ENCODE results near the gene ZNF568. TPM values are rescaled to one million over a fixed set of nuclear protein-coding genes. Genes with fewer than 3 reads are reported as not detected.

The ZNF568 gene
- total RNA-seq, 4 donors from 2014 or later: 14.2 to 25.8 (median 16.8) TPM

GRCh38 chr19:36898422-36898821, 17.7 kb upstream of the ZNF568 start:
- Histone ChIP-seq H3K27me3 (no peaks in the 10 kb centered on the region), H3K4me3 (replicated peaks in 1 of 3) (no peak overlapping the region), H3K4me1 (no peaks in the 10 kb centered on the region), H3K9me3 (no peaks in the 10 kb centered on the region), H3K27ac (no peak overlapping the region), H3K36me3 (peaks cover 52 to 76% of the 10 kb centered on the region in 2 donors)
- intact Hi-C loops (cut with DNase I): no loop called here
- TF ChIP-seq, protein P1, sequence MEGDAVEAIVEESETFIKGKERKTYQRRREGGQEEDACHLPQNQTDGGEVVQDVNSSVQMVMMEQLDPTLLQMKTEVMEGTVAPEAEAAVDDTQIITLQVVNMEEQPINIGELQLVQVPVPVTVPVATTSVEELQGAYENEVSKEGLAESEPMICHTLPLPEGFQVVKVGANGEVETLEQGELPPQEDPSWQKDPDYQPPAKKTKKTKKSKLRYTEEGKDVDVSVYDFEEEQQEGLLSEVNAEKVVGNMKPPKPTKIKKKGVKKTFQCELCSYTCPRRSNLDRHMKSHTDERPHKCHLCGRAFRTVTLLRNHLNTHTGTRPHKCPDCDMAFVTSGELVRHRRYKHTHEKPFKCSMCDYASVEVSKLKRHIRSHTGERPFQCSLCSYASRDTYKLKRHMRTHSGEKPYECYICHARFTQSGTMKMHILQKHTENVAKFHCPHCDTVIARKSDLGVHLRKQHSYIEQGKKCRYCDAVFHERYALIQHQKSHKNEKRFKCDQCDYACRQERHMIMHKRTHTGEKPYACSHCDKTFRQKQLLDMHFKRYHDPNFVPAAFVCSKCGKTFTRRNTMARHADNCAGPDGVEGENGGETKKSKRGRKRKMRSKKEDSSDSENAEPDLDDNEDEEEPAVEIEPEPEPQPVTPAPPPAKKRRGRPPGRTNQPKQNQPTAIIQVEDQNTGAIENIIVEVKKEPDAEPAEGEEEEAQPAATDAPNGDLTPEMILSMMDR (IDR thresholded peaks at IDR 0.05): no peak
- no peak for TF ChIP-seq POLR2A (IDR thresholded peaks at IDR 0.05)
- DNase-seq: no peak
- WGBS, 2 donors: 95 to 99% methylated on average over 4 of the region's 4 CpGs

DNA sequence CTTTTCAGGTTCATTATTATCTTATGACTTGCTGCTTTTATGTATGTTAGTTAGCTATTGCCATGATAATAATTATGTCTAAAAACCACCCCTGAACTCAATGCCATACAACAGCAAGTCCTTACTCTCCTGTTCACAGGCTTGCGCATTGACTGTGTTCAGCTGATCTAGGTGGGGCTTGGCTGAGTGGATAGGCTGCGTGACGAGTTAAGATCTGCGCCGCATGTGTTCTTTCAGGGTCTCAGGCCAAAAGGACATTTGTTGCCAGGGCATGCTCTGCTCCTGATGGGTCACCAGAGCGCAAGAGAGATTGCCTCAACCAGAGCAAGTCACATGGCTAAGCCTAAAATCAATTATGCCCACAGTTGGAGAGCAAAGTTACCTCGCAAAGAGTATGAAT, 859 bp downstream of the ZNF568 start:
- peaks cover 0 to 7% of the 10 kb centered on the region in 2 donors for H3K36me3 ChIP-seq
- WGBS, 2 donors: 35 to 41% methylated on average over 7 of the region's 7 CpGs
- intact Hi-C loops (cut with DNase I): no loop called here

GRCh38 chr19:36918090-36918489, 2.0 kb downstream of the ZNF568 start:
- H3K4me1 ChIP-seq: peaks cover 12 to 14% of the 10 kb centered on the region in 2 donors
- no peaks in the 10 kb centered on the region for H3K9me3 ChIP-seq
- DNase-seq: no peak
- peaks cover 8 to 15% of the 10 kb centered on the region in 2 donors for H3K36me3 ChIP-seq
- H3K27ac ChIP-seq: no peak overlapping the region
- intact Hi-C loops (cut with DNase I): no loop called here
- TF ChIP-seq, protein P1 (IDR thresholded peaks at IDR 0.05): no peak
- no peak for TF ChIP-seq POLR2A (IDR thresholded peaks at IDR 0.05)
- WGBS, 2 donors: 95 to 97% methylated on average over 9 of the region's 9 CpGs
- H3K4me3 ChIP-seq (replicated peaks in 1 of 3): no peak overlapping the region
- H3K27me3 ChIP-seq: no peaks in the 10 kb centered on the region

More for the DNA sequence above, 859 bp downstream of the ZNF568 start:
- DNase-seq: peak; percentile 9 to 16
- no peaks in the 10 kb centered on the region for H3K9me3 ChIP-seq
- no peaks in the 10 kb centered on the region for H3K27me3 ChIP-seq
- H3K4me1 ChIP-seq: peaks cover 12 to 14% of the 10 kb centered on the region in 2 donors
- no peak for TF ChIP-seq POLR2A (IDR thresholded peaks at IDR 0.05)
- TF ChIP-seq, protein P1 (IDR thresholded peaks at IDR 0.05): no peak
- peak overlapping the region; percentile 46 to 84 (median 57) for H3K4me3 ChIP-seq (replicated peaks in 1 of 3)
- peak overlapping the region in 1 of 3 donors; percentile 93 for H3K27ac ChIP-seq

GRCh38 chr19:36931684-36932083, 15.6 kb downstream of the ZNF568 start:
- Histone ChIP-seq H3K4me1 (no peaks in the 10 kb centered on the region), H3K4me3 (replicated peaks in 1 of 3) (no peak overlapping the region), H3K27me3 (no peaks in the 10 kb centered on the region), H3K9me3 (no peaks in the 10 kb centered on the region), H3K36me3 (peaks cover 5 to 9% of the 10 kb centered on the region in 2 donors), H3K27ac (no peak overlapping the region)
- intact Hi-C loops (cut with DNase I): no loop called here
- TF ChIP-seq POLR2A (IDR thresholded peaks at IDR 0.05): no peak
- TF ChIP-seq, protein P1 (IDR thresholded peaks at IDR 0.05): no peak
- WGBS, 2 donors: 94 to 97% methylated on average over 2 of the region's 2 CpGs
- no peak for DNase-seq

DNA sequence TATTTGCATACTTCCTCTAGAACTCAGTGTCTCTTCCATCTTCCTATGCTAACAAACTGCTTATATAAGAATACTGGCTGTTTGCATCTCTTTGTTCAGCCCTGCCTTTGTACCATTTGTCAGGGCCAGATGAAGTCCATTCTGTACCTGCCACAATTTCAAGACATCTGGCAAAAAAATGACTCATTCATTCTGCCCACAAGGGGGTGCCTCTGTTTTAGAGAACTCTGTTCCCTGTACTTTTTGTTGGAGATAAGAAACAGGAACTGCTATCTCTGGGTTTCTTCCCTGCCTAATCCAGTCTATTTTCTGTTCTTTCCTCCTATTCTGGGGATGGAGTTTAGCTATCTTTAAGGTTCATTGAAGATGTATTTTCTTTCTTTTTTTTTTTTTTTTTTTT, 23.0 kb downstream of the ZNF568 start:
- Histone ChIP-seq H3K36me3 (peaks cover 30 to 34% of the 10 kb centered on the region in 2 donors), H3K9me3 (no peaks in the 10 kb centered on the region), H3K4me3 (replicated peaks in 1 of 3) (no peak overlapping the region), H3K4me1 (no peaks in the 10 kb centered on the region), H3K27ac (no peak overlapping the region), H3K27me3 (no peaks in the 10 kb centered on the region)
- TF ChIP-seq, protein P1 (IDR thresholded peaks at IDR 0.05): peak in 1 of 6 experiments; percentile 24
- no peak for TF ChIP-seq POLR2A (IDR thresholded peaks at IDR 0.05)
- DNase-seq: no peak
- intact Hi-C loops (cut with DNase I): no loop called here
